T-helper 2 cell treated with Interferon-gamma antibody and Interleukin-4, amounts not matched to agents 5 μg/mL and 100 μg/mL, for 36 hours (primary cell): ENCODE results near the gene GRB2.
A peak's percentile ranks its signal among the peaks of the same experiment; 100 is the strongest.

Experiments used
- DNase-seq: peaks from one replicate; pipeline ENCODE4 v3.0.0; 2021; ENCODE audit warnings: low spot score
- H3K27ac Mint-ChIP-seq: one replicate; pipeline ENCODE4 v1.8.0; 2021; ENCODE audit warnings: mild to moderate bottlenecking, mixed read lengths
- H3K27me3 Mint-ChIP-seq: one replicate; pipeline ENCODE4 v1.8.0; 2021; ENCODE audit warnings: low read depth, mixed read lengths
- H3K36me3 Mint-ChIP-seq: one replicate; pipeline ENCODE4 v1.8.0; 2021; ENCODE audit warnings: low read depth, mixed read lengths
- H3K4me1 Mint-ChIP-seq: one replicate; pipeline ENCODE4 v1.8.0; 2021; ENCODE audit warnings: low read depth, mixed read lengths
- H3K4me3 Mint-ChIP-seq: one replicate; pipeline ENCODE4 v1.8.0; 2022; ENCODE audit warnings: mild to moderate bottlenecking, moderate library complexity, mixed read lengths
- H3K9me3 Mint-ChIP-seq: one replicate; pipeline ENCODE4 v1.8.0; 2021; ENCODE audit warnings: mixed read lengths

The GRB2 gene

GRCh38 chr17:75271955-75272847 is 133.3 kb downstream of the GRB2 start:
- Mint-ChIP-seq H3K9me3 (no peaks in the 10 kb centered on the region), H3K4me3 (peak overlapping the region; percentile 81), H3K27ac (peak overlapping the region; percentile 84), H3K36me3 (peaks cover 23% of the 10 kb centered on the region), H3K4me1 (peaks cover 30% of the 10 kb centered on the region), H3K27me3 (no peaks in the 10 kb centered on the region)
- DNase-seq = no peak

GRCh38 chr17:75271233-75271954 is 134.1 kb downstream of the GRB2 start:
- H3K27ac Mint-ChIP-seq = peak overlapping the region; percentile 84
- H3K36me3 Mint-ChIP-seq = peaks cover 27% of the 10 kb centered on the region
- DNase-seq = peak; percentile 90
- peak overlapping the region; percentile 81 for H3K4me3 Mint-ChIP-seq
- H3K4me1 Mint-ChIP-seq = peaks cover 30% of the 10 kb centered on the region
- no peaks in the 10 kb centered on the region for H3K9me3 Mint-ChIP-seq
- no peaks in the 10 kb centered on the region for H3K27me3 Mint-ChIP-seq

- Mint-ChIP-seq H3K4me3 (peak within 1 kb of the TSS; percentile 86), H3K4me1 (peaks cover 30% of the 10 kb centered on the region), H3K27ac (peak within 1 kb of the TSS; percentile 91), H3K36me3 (peaks cover 29% of the 10 kb centered on the region), H3K27me3 (no peaks in the 10 kb centered on the region), H3K9me3 (no peaks in the 10 kb centered on the region)
- DNase-seq = no peak
Observed at GRCh38 chr17:75270966-75271232, 134.6 kb downstream of the GRB2 start, which contains the start of gene MIF4GD. Gene MIF4GD (minus strand): TSS chr17:75271231. CDS start chr17:75270195, 1,036 bp downstream.

- Mint-ChIP-seq H3K9me3 (no peaks in the 10 kb centered on the region), H3K4me1 (peaks cover 30% of the 10 kb centered on the region), H3K27ac (peak overlapping the region; percentile 91), H3K36me3 (peaks cover 31% of the 10 kb centered on the region), H3K4me3 (peak overlapping the region; percentile 86), H3K27me3 (no peaks in the 10 kb centered on the region)
- peak; percentile 78 for DNase-seq
Observed at GRCh38 chr17:75270218-75270965, 135.1 kb downstream of the GRB2 start.

GRCh38 chr17:75269844-75270217 is 135.6 kb downstream of the GRB2 start:
- H3K4me1 Mint-ChIP-seq = peaks cover 30% of the 10 kb centered on the region
- peak overlapping the region; percentile 91 for H3K27ac Mint-ChIP-seq
- peak overlapping the region; percentile 86 for H3K4me3 Mint-ChIP-seq
- H3K27me3 Mint-ChIP-seq = no peaks in the 10 kb centered on the region
- H3K9me3 Mint-ChIP-seq = no peaks in the 10 kb centered on the region
- no peak for DNase-seq
- peaks cover 28% of the 10 kb centered on the region for H3K36me3 Mint-ChIP-seq
